Endothelial cell of umbilical vein (primary cell): ENCODE data around the gene ZNF385B. TPM values are rescaled to one million over a fixed set of nuclear protein-coding genes. Genes with fewer than 3 reads are reported as not detected.

Experiments
- BruUV-seq: library from RNA; stranded (reverse); fragments of 400-500 nt; replicated peaks from 2 replicates; lab custom pipeline; 2021; lab: Mats Ljungman, UMichigan
- CTCF ChIA-PET: fragments of 300-600, 350-600 bp; sonication (Branson Sonifier 250); formaldehyde crosslinking; loops from one replicate; lab custom pipeline; 2021; ENCODE audit warnings: antibody characterized with exemption, inconsistent platforms; lab: Charles Lee
- POLR2A ChIA-PET: fragments of 300-600, 350-600 bp; sonication (Branson Sonifier 250); formaldehyde crosslinking; loops from one replicate; lab custom pipeline; 2021; ENCODE audit warnings: antibody characterized with exemption, inconsistent platforms; lab: Charles Lee
- DNase-seq: peaks from one replicate; pipeline ENCODE4 v3.0.0-alpha.2; 2011; ENCODE audit warnings: low read depth, low spot score
- FAIRE-seq: peaks from 2 replicates; lab custom pipeline; 2011; peaks lifted over from hg19 to GRCh38; lab: Jason Lieb, UNC
- H2AFZ ChIP-seq: 2 replicates; pipeline ENCODE4 v1.6.0; 2012; ENCODE audit warnings: low read depth, low read length, control low read depth, inconsistent platforms
- H3K27ac ChIP-seq: 2 replicates; pipeline ENCODE4 v1.5.1; 2011; ENCODE audit warnings: low read depth, mild to moderate bottlenecking, control low read depth, low read length, moderate library complexity; ENCODE audit not compliant: insufficient read depth
- H3K27me3 ChIP-seq, 2 experiments: 2 replicates each; pipeline versions ENCODE4 v1.6.0 to v1.6.1; 2011; ENCODE audit warnings: low read length in 2 of 2, mixed read lengths in 1 of 2; ENCODE audit not compliant: control insufficient read depth in 2 of 2, insufficient read depth in 2 of 2
- H3K36me3 ChIP-seq, 2 experiments: 2 replicates in 1 of 2; 3 replicates in 1 of 2; pipeline ENCODE4 v1.5.1; 2011; ENCODE audit warnings: low read length in 2 of 2, mild to moderate bottlenecking in 1 of 2, moderate library complexity in 1 of 2; ENCODE audit not compliant: control insufficient read depth in 2 of 2, insufficient read depth in 2 of 2; ENCODE audit errors: extremely low read depth in 1 of 2
- H3K4me1 ChIP-seq: 3 replicates; pipeline ENCODE4 v1.5.1; 2011; ENCODE audit warnings: mild to moderate bottlenecking, low read length; ENCODE audit not compliant: control insufficient read depth, insufficient read depth; ENCODE audit errors: extremely low read depth
- H3K4me2 ChIP-seq: 2 replicates; pipeline ENCODE4 v1.6.1; 2011; ENCODE audit warnings: low read length, control low read depth, mixed read lengths; ENCODE audit not compliant: insufficient read depth
- H3K4me3 ChIP-seq, 3 experiments: fragments of 200-600 bp in 1 of 3; sonication (generic), shearing (Covaris generic) in 1 of 3; replicated peaks in 1 of 3; 2 replicates each; pipeline ENCODE4 v1.5.1; 2011 to 2016; ENCODE audit warnings: control low read depth in 3 of 3, low read length in 3 of 3, mild to moderate bottlenecking in 2 of 3, inconsistent platforms in 1 of 3, low read depth in 1 of 3, moderate library complexity in 1 of 3; ENCODE audit not compliant: insufficient read depth in 1 of 3
- H3K79me2 ChIP-seq: 2 replicates; pipeline ENCODE4 v1.6.0; 2012; ENCODE audit warnings: low read length, inconsistent platforms; ENCODE audit not compliant: control insufficient read depth, insufficient read depth
- H3K9ac ChIP-seq: replicated peaks from 2 replicates; pipeline ENCODE3; 2011; ENCODE audit warnings: low read length, control low read depth; ENCODE audit not compliant: insufficient read depth; ENCODE audit errors: extremely low read depth
- H3K9me1 ChIP-seq: replicated peaks from 3 replicates; pipeline ENCODE4 v1.6.0; 2011; ENCODE audit warnings: mild to moderate bottlenecking, low read length; ENCODE audit not compliant: control insufficient read depth, insufficient read depth; ENCODE audit errors: extremely low read depth
- H3K9me3 ChIP-seq: replicated peaks from 2 replicates; pipeline ENCODE4 v1.5.1; 2012; ENCODE audit warnings: low read length, inconsistent platforms; ENCODE audit not compliant: control insufficient read depth, insufficient read depth
- H4K20me1 ChIP-seq: replicated peaks from 2 replicates; pipeline ENCODE3; 2011; ENCODE audit warnings: mild to moderate bottlenecking, low read length; ENCODE audit not compliant: control insufficient read depth, insufficient read depth; ENCODE audit errors: extremely low read depth
- CTCF ChIP-seq, 2 donors: IDR thresholded peaks; 1 replicate in 1 of 2; 2 replicates in 1 of 2; pipeline ENCODE4 v1.5.1; 2011; ENCODE audit warnings: low read length in 2 of 2, mild to moderate bottlenecking in 2 of 2, moderate library complexity in 2 of 2, control low read depth in 1 of 2, inconsistent platforms in 1 of 2, low read depth in 1 of 2; ENCODE audit not compliant: insufficient read depth in 1 of 2; ENCODE audit errors: extremely low read depth in 1 of 2
- EZH2 ChIP-seq: IDR thresholded peaks from 2 replicates; pipeline ENCODE4 v1.6.1; 2012; ENCODE audit warnings: borderline replicate concordance, low read depth, mild to moderate bottlenecking, moderate library complexity, low read length, inconsistent platforms; ENCODE audit not compliant: severe bottlenecking
- FOS ChIP-seq: IDR thresholded peaks from 2 replicates; pipeline ENCODE4 v1.6.1; 2011; ENCODE audit warnings: mild to moderate bottlenecking, low read length, moderate library complexity, borderline replicate concordance; ENCODE audit not compliant: insufficient read depth
- GATA2 ChIP-seq: IDR thresholded peaks from 2 replicates; pipeline ENCODE4 v1.7.0; 2011; ENCODE audit warnings: low read depth, mild to moderate bottlenecking, moderate library complexity, mixed read lengths, low read length; ENCODE audit not compliant: insufficient read length, insufficient read depth
- JUN ChIP-seq: IDR thresholded peaks from 2 replicates; pipeline ENCODE4 v1.6.1; 2011; ENCODE audit warnings: borderline replicate concordance, low read depth; ENCODE audit not compliant: insufficient read length, insufficient read depth
- MAX ChIP-seq: IDR thresholded peaks from 2 replicates; pipeline ENCODE4 v1.6.1; 2011; ENCODE audit not compliant: insufficient read depth, insufficient read length
- MYC ChIP-seq: IDR thresholded peaks from one replicate; pipeline ENCODE4 v1.6.1; 2011; ENCODE audit warnings: mild to moderate bottlenecking, low read depth, low read length
- POLR2A ChIP-seq: IDR thresholded peaks from 2 replicates; pipeline ENCODE4 v1.6.1; 2012; ENCODE audit warnings: low read depth, mild to moderate bottlenecking, control low read depth, low read length
- POLR2AphosphoS5 ChIP-seq: IDR thresholded peaks from 2 replicates; pipeline ENCODE4 v1.6.1; 2012; ENCODE audit warnings: low read depth, mild to moderate bottlenecking, control low read depth, low read length, moderate library complexity; ENCODE audit not compliant: insufficient read depth
- dilution Hi-C: fragments of 300-500 bp; cut with MboI; formaldehyde crosslinking; loops from one replicate; pipeline ENCODE4 v1.15.0; 2019; ENCODE audit warnings: low sequenced_read_pairs; ENCODE audit not compliant: extremely low pct_ligation_motif_present
- intact Hi-C: fragments of 100-400 bp; cut with micrococcal nuclease; formaldehyde crosslinking; loops from one replicate; pipeline ENCODE4 v1.10.0; 2022
- polyA plus RNA-seq, 4 experiments: library from polyadenylated mRNA; depleted of rRNA in 3 of 4; stranded (reverse) in 3 of 4; unstranded in 1 of 4; fragments of >200 nt; gene quantifications; 2 replicates each; pipeline versions ENCODE4 v1.2.1 to v1.2.3, GENCODE V29; 2011 to 2012; ENCODE audit warnings: missing spikeins in 1 of 4
- total RNA-seq: library from RNA; stranded (reverse); gene quantifications from 2 replicates; pipeline ENCODE4 v1.2.3, GENCODE V29; 2021

The ZNF385B gene
- total and polyA plus RNA-seq, 2 donors (not counting 3 experiments of a cell fraction or from before 2014, with no cell fraction given) = not detected

DNA sequence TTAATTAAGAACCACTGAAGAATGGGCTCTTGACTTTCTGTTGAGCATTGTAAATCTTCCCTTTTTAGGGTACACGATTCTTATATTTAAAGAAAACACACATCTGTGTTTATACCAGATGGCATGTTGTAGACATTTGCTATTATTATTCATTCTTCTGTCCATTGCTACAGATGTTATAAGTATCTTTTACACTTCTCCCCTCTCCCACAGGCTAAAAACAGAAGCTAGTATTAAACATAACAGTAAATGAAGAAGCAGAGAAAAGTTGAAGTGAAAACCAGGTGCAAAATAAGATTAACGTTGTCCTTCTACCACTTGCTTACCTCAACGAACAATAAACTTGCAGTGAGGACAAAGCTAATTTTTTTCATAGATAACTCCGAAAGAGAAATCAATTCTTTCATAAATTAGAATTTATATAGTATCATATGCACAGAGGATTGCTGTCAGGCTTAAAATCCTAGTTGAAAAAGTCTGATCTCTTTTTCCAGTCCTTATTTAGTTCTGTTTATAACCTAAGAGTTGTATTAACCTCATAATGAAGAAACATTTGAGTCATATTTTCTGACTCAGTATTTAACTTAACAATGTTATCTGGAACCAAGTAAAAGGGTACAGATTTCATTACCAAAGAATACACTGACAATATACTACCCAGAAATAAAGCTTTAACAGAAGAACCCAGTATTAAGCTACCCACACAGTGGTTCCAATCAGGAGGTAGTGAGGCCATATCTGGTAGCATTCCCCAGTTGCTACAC is 16.4 kb upstream of the ZNF385B start:
- H3K27ac ChIP-seq = no peak overlapping the region
- BruUV-seq = no TSS peak
- H3K9me3 ChIP-seq = no peaks in the 10 kb centered on the region
- no peaks in the 10 kb centered on the region for H3K4me1 ChIP-seq
- POLR2A ChIA-PET = no interaction called here
- DNase-seq (no peak), FAIRE-seq (no peak)
- intact Hi-C loops = no loop called here
- no peak overlapping the region for H2AFZ ChIP-seq
- TF ChIP-seq GATA2 (no peak), EZH2 (no peak), CTCF (IDR thresholded peaks at IDR 0.05; ENCODE audit: extremely low read depth in 1 of 2, insufficient read depth in 1 of 2, low read depth in 1 of 2, low read length in 2 of 2) (no peak), POLR2A (no peak), FOS (no peak), JUN (no peak), MAX (no peak), MYC (no peak), POLR2AphosphoS5 (no peak)
- no peaks in the 10 kb centered on the region for H3K79me2 ChIP-seq
- H3K27me3 ChIP-seq = no peaks in the 10 kb centered on the region
- H3K4me2 ChIP-seq = no peak overlapping the region
- CTCF ChIA-PET = no interaction called here
- H3K9me1 ChIP-seq = no peaks in the 10 kb centered on the region
- no peaks in the 10 kb centered on the region for H4K20me1 ChIP-seq
- dilution Hi-C loops = no loop called here
- H3K9ac ChIP-seq = no peak overlapping the region
- H3K36me3 ChIP-seq = no peaks in the 10 kb centered on the region
- no peak overlapping the region for H3K4me3 ChIP-seq
